Adipocyte (in vitro differentiated cells): ENCODE measurements around the gene ODAD3.

ENCODE experiments used
- DNase-seq: peaks from one replicate; pipeline ENCODE4 v3.0.0-alpha.2; 2015; ENCODE audit warnings: low read depth
- H3K27me3 ChIP-seq: replicated peaks from 2 replicates; pipeline ENCODE4 v1.7.0; 2013; ENCODE audit warnings: mild to moderate bottlenecking, low read length, moderate library complexity; ENCODE audit not compliant: control insufficient read depth, insufficient read depth
- H3K36me3 ChIP-seq: 2 replicates; pipeline ENCODE4 v1.7.0; 2013; ENCODE audit warnings: low read length, mild to moderate bottlenecking, moderate library complexity; ENCODE audit not compliant: control insufficient read depth, insufficient read depth, severe bottlenecking
- H3K4me1 ChIP-seq: 2 replicates; pipeline ENCODE4 v1.7.0; 2013; ENCODE audit warnings: mild to moderate bottlenecking, low read length, moderate library complexity; ENCODE audit not compliant: control insufficient read depth, insufficient read depth
- H3K4me3 ChIP-seq: 2 replicates; pipeline ENCODE4 v1.7.0; 2013; ENCODE audit warnings: mild to moderate bottlenecking, low read length, moderate library complexity
- H3K9ac ChIP-seq: 2 replicates; pipeline ENCODE4 v1.7.0; 2013; ENCODE audit warnings: mild to moderate bottlenecking, low read length, moderate library complexity
- H3K9me3 ChIP-seq: 2 replicates; pipeline ENCODE4 v1.7.0; 2013; ENCODE audit warnings: mild to moderate bottlenecking, low read length, moderate library complexity; ENCODE audit not compliant: control insufficient read depth

ODAD3 gene

GRCh38 chr19:11425719-11426457, 9.0 kb downstream of the ODAD3 start:
- peaks cover 21% of the 10 kb centered on the region for H3K27me3 ChIP-seq
- H3K4me3 ChIP-seq: no peak overlapping the region
- H3K36me3 ChIP-seq: no peaks in the 10 kb centered on the region
- H3K9me3 ChIP-seq: no peaks in the 10 kb centered on the region
- peaks cover under 1% of the 10 kb centered on the region for H3K4me1 ChIP-seq
- no peak overlapping the region for H3K9ac ChIP-seq
- DNase-seq: no peak

GRCh38 chr19:11423791-11424181, 11.1 kb downstream of the ODAD3 start:
- Histone ChIP-seq H3K9me3 (no peaks in the 10 kb centered on the region), H3K9ac (no peak overlapping the region), H3K27me3 (peaks cover 39% of the 10 kb centered on the region), H3K4me3 (no peak overlapping the region), H3K36me3 (no peaks in the 10 kb centered on the region), H3K4me1 (peaks cover 10% of the 10 kb centered on the region)
- DNase-seq: no peak

GRCh38 chr19:11423164-11423790, 11.6 kb downstream of the ODAD3 start:
- peaks cover 12% of the 10 kb centered on the region for H3K4me1 ChIP-seq
- H3K9ac ChIP-seq: no peak overlapping the region
- H3K9me3 ChIP-seq: no peaks in the 10 kb centered on the region
- peaks cover 42% of the 10 kb centered on the region for H3K27me3 ChIP-seq
- no peak for DNase-seq
- H3K36me3 ChIP-seq: no peaks in the 10 kb centered on the region
- no peak overlapping the region for H3K4me3 ChIP-seq

GRCh38 chr19:11422163-11423065, 12.5 kb downstream of the ODAD3 start:
- peaks cover 12% of the 10 kb centered on the region for H3K4me1 ChIP-seq
- no peaks in the 10 kb centered on the region for H3K9me3 ChIP-seq
- peaks cover 46% of the 10 kb centered on the region for H3K27me3 ChIP-seq
- H3K36me3 ChIP-seq: no peaks in the 10 kb centered on the region
- H3K9ac ChIP-seq: no peak overlapping the region
- DNase-seq: peak; percentile 51
- no peak overlapping the region for H3K4me3 ChIP-seq

GRCh38 chr19:11421371-11422098, 13.4 kb downstream of the ODAD3 start:
- H3K9me3 ChIP-seq: no peaks in the 10 kb centered on the region
- DNase-seq: peak; percentile 9
- H3K27me3 ChIP-seq: peaks cover 49% of the 10 kb centered on the region
- H3K4me3 ChIP-seq: no peak overlapping the region
- no peak overlapping the region for H3K9ac ChIP-seq
- no peaks in the 10 kb centered on the region for H3K36me3 ChIP-seq
- peaks cover 12% of the 10 kb centered on the region for H3K4me1 ChIP-seq

- no peak overlapping the region for H3K4me3 ChIP-seq
- no peak overlapping the region for H3K9ac ChIP-seq
- no peaks in the 10 kb centered on the region for H3K9me3 ChIP-seq
- H3K36me3 ChIP-seq: no peaks in the 10 kb centered on the region
- H3K27me3 ChIP-seq: peaks cover 49% of the 10 kb centered on the region
- peaks cover 12% of the 10 kb centered on the region for H3K4me1 ChIP-seq
- DNase-seq: peak; percentile 53
Observed at GRCh38 chr19:11420429-11421370, 14.2 kb downstream of the ODAD3 start.

GRCh38 chr19:11418549-11419506, 16.1 kb downstream of the ODAD3 start, which contains the start of gene RGL3:
RGL3 (minus strand) TSS chr19:11419314; CDS start chr19:11419278, 36 bp downstream.
- peak; percentile 35 for DNase-seq
- peaks cover 49% of the 10 kb centered on the region for H3K27me3 ChIP-seq
- H3K9ac ChIP-seq: peak within 1 kb of the TSS; percentile 19
- no peaks in the 10 kb centered on the region for H3K9me3 ChIP-seq
- peaks cover 12% of the 10 kb centered on the region for H3K4me1 ChIP-seq
- H3K36me3 ChIP-seq: no peaks in the 10 kb centered on the region
- H3K4me3 ChIP-seq: peak within 1 kb of the TSS; percentile 76

- H3K27me3 ChIP-seq: peaks cover 44% of the 10 kb centered on the region
- no peaks in the 10 kb centered on the region for H3K9me3 ChIP-seq
- peaks cover 12% of the 10 kb centered on the region for H3K4me1 ChIP-seq
- no peak overlapping the region for H3K9ac ChIP-seq
- DNase-seq: no peak
- H3K4me3 ChIP-seq: no peak overlapping the region
- no peaks in the 10 kb centered on the region for H3K36me3 ChIP-seq
Observed at GRCh38 chr19:11418094-11418548, 16.8 kb downstream of the ODAD3 start.

GRCh38 chr19:11416346-11417052, 18.4 kb downstream of the ODAD3 start:
- no peaks in the 10 kb centered on the region for H3K36me3 ChIP-seq
- DNase-seq: no peak
- H3K4me1 ChIP-seq: peaks cover 12% of the 10 kb centered on the region
- peaks cover 35% of the 10 kb centered on the region for H3K27me3 ChIP-seq
- H3K4me3 ChIP-seq: no peak overlapping the region
- no peaks in the 10 kb centered on the region for H3K9me3 ChIP-seq
- H3K9ac ChIP-seq: no peak overlapping the region
